Neural cell (in vitro differentiated cells): ENCODE results near the gene MAP7D2. TPM values are rescaled to one million over a fixed set of nuclear protein-coding genes. Genes with fewer than 3 reads are reported as not detected.

Experiments used
- H2AFZ ChIP-seq: fragments of 200-600, 300-800 bp; sonication (generic), shearing (Covaris generic); 2 replicates; pipeline ENCODE4 v1.6.0; 2014; ENCODE audit warnings: low read depth, mild to moderate bottlenecking, antibody characterized with exemption, low read length, moderate library complexity
- H3F3A ChIP-seq: fragments of 200-600 bp; shearing (Covaris generic); 2 replicates; pipeline ENCODE4 v1.6.1; 2016; ENCODE audit warnings: mild to moderate bottlenecking, moderate library complexity, mixed read lengths, antibody characterized with exemption, low read length; ENCODE audit not compliant: insufficient read depth, poor library complexity, severe bottlenecking
- H3K27ac ChIP-seq: fragments of 200-600, 300-800 bp; sonication (generic), shearing (Covaris generic); 2 replicates; pipeline ENCODE4 v1.5.1; 2014; ENCODE audit warnings: mild to moderate bottlenecking, low read length, moderate library complexity
- H3K27me3 ChIP-seq: fragments of 300-800, 200-600 bp; sonication (generic), shearing (Covaris generic); 2 replicates; pipeline ENCODE4 v1.6.0; 2014; ENCODE audit warnings: mild to moderate bottlenecking, low read depth, low read length, moderate library complexity; ENCODE audit not compliant: insufficient read depth
- H3K36me3 ChIP-seq: fragments of 300-800, 200-600 bp; sonication (generic), shearing (Covaris generic); 2 replicates; pipeline ENCODE4 v1.5.1; 2014; ENCODE audit warnings: mild to moderate bottlenecking, antibody characterized with exemption, low read length, moderate library complexity; ENCODE audit not compliant: insufficient read depth
- H3K4me2 ChIP-seq: fragments of 300-800, 200-600 bp; sonication (generic), shearing (Covaris generic); 2 replicates; pipeline ENCODE4 v1.6.0; 2014; ENCODE audit warnings: mild to moderate bottlenecking, low read length
- H3K4me3 ChIP-seq: fragments of 300-800, 200-600 bp; sonication (generic), shearing (Covaris generic); 2 replicates; pipeline ENCODE4 v1.5.1; 2014; ENCODE audit warnings: mild to moderate bottlenecking, low read length, moderate library complexity
- H3K79me2 ChIP-seq: fragments of 200-600 bp; shearing (Covaris generic); replicated peaks from 2 replicates; pipeline ENCODE4 v1.6.0; 2014; ENCODE audit warnings: mild to moderate bottlenecking, low read length, moderate library complexity; ENCODE audit not compliant: insufficient read depth
- H3K9ac ChIP-seq: fragments of 300-800, 200-600 bp; sonication (generic), shearing (Covaris generic); 2 replicates; pipeline ENCODE4 v1.6.1; 2016; ENCODE audit warnings: mild to moderate bottlenecking, low read length, mixed read lengths
- H3K9me2 ChIP-seq: fragments of 200-600 bp; shearing (Covaris generic); 2 replicates; pipeline ENCODE4 v1.6.1; 2016; ENCODE audit warnings: mild to moderate bottlenecking, low read length, mixed read lengths; ENCODE audit not compliant: insufficient read depth
- H3K9me3 ChIP-seq: fragments of 200-600, 300-800 bp; sonication (generic), shearing (Covaris generic); 2 replicates; pipeline ENCODE4 v1.6.1; 2016; ENCODE audit warnings: mild to moderate bottlenecking, mixed run types, low read length, moderate library complexity, mixed read lengths
- H4K20me1 ChIP-seq: fragments of 200-600 bp; shearing (Covaris generic); 2 replicates; pipeline ENCODE4 v1.6.1; 2016; ENCODE audit warnings: mild to moderate bottlenecking, mixed run types; ENCODE audit not compliant: insufficient read depth
- EZH2 ChIP-seq: fragments of 200-600, 300-800 bp; shearing (Covaris generic), sonication (generic); IDR thresholded peaks from 2 replicates; pipeline ENCODE4 v1.6.1; 2014; ENCODE audit warnings: antibody characterized with exemption, low read length, borderline replicate concordance, mild to moderate bottlenecking; ENCODE audit not compliant: insufficient read depth, poor library complexity, severe bottlenecking
- MXI1 ChIP-seq: fragments of 450-650 bp; conservative IDR thresholded peaks from 2 replicates; pipeline ENCODE4 v1.6.1; 2014; ENCODE audit warnings: antibody characterized with exemption, mild to moderate bottlenecking; ENCODE audit not compliant: poor library complexity, severe bottlenecking
- RAD21 ChIP-seq: fragments of 450-650 bp; conservative IDR thresholded peaks from 2 replicates; pipeline ENCODE4 v1.6.1; 2014; ENCODE audit warnings: antibody characterized with exemption, mild to moderate bottlenecking, moderate library complexity
- SMC3 ChIP-seq: fragments of 450-650 bp; conservative IDR thresholded peaks from 2 replicates; pipeline ENCODE4 v1.6.1; 2014; ENCODE audit warnings: antibody characterized with exemption, mild to moderate bottlenecking, moderate library complexity; ENCODE audit not compliant: poor library complexity
- TAF1 ChIP-seq: IDR thresholded peaks from 2 replicates; pipeline ENCODE4 v1.6.1; 2012; ENCODE audit warnings: low read depth
- polyA plus RNA-seq: library from polyadenylated mRNA; depleted of rRNA; stranded (reverse); fragments of >200 nt; gene quantifications from 2 replicates; pipeline ENCODE4 v1.2.3, GENCODE V29; 2014
- TF ChIP-seq, protein P1 (sequence below): fragments of 450-650 bp; IDR thresholded peaks from 2 replicates; pipeline ENCODE4 v1.5.1; 2014; ENCODE audit warnings: antibody characterized with exemption, mild to moderate bottlenecking, moderate library complexity; ENCODE audit not compliant: poor library complexity, severe bottlenecking
- TF ChIP-seq, protein P2 (sequence below): IDR thresholded peaks from 2 replicates; pipeline ENCODE4 v1.6.1; 2012; ENCODE audit warnings: borderline replicate concordance

Gene MAP7D2
- polyA plus RNA-seq, 1 donor from 2014 or later, result 6.4 TPM

DNA sequence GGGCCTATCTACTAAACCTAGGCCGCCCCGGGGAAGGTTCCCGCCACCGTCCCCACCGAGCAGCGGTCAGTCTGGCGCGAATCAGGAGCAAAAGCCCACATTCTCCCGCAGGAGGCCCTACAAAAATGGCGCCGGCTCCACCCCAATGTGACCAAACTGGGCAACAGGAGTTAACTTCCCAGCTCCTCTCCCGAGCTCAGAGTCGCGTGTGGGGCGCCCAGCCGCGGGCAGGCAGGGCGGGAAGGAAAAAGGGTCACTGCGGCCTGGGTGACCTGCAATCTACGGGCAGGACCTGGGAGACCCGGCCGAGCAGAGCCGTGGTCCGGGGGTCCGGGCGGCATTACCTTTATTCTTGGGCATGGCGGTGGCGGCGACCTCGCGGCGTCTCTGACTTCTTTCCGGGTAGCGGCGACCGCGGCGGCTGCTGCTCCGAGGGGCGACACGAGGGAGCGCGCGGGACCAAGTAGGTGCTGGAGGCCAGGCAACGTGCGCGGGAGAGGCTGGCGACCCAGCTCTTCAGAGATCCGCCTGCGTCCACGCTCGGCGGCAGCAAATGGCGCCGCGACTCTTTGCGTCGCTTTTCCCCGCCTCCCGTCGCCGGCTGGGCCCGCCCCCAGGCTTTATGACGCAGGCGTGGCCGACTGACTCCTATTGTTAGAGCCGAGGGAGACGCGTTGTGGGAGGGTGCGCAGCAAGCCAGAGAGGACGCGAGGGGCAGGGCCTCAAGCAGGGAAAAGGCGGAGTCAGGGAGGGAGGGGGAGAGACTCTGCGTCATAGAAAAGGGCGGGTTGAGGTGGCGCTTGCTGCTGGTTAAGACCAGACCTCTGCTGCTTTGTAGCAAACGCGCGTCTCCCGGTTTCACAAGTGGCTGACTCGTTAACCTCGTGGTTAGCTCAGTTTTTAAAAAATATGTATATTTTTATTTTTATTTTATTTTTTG, 24.8 kb upstream of the MAP7D2 start, which contains the start of gene EIF1AX (continued):
- peak; percentile 93 for TF ChIP-seq MXI1

DNA sequence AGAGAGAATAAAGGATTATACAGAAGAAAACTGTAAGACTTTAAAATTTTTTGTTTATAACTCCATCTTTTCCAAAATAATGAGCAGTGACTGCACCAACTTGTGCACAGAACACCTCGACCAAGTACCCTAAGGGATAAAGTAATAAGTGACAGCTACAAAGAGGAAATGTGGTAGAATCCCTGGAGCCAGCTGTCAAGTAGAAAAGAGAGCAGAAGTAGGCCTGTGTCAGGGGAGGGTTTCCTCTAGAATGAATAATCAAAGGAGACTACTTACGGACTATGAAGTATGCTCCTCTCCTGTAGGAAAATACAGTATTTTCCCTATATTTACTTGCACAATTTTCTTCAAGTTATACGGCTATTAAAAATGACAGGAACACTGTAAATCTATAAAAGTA, 23.7 kb upstream of the MAP7D2 start:
- no peaks in the 10 kb centered on the region for H3K9me2 ChIP-seq
- no peaks in the 10 kb centered on the region for H3K27me3 ChIP-seq
- no peaks in the 10 kb centered on the region for H3F3A ChIP-seq
- H3K9ac ChIP-seq, result peak overlapping the region; percentile 76
- H3K4me3 ChIP-seq, result peak overlapping the region; percentile 82
- H3K9me3 ChIP-seq, result no peaks in the 10 kb centered on the region
- no peak for TF ChIP-seq RAD21
- no peak for TF ChIP-seq MXI1
- no peak for TF ChIP-seq EZH2
- peaks cover 29% of the 10 kb centered on the region for H3K79me2 ChIP-seq
- H3K4me2 ChIP-seq, result peak overlapping the region; percentile 59
- peak overlapping the region; percentile 68 for H3K27ac ChIP-seq
- no peaks in the 10 kb centered on the region for H3K36me3 ChIP-seq
- no peak overlapping the region for H2AFZ ChIP-seq
- H4K20me1 ChIP-seq, result no peaks in the 10 kb centered on the region

DNA sequence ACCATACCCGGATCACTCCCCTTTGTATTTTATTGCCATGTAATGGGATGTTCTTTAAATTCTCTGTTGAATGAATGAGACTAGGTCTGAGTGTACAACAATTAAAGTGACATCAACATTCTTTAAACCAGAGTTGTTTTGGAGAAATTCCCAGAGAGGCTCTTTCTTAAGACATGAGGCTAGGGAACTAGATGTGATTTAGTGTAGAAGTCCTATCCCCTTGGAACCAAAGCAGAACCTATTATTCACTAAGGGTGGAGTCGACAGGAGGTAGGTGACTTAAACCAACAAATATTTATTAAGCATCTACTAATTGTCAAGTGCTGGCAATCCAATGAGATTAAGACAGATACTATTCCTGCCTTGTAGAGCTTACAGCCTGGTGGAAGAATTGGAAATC, 23.3 kb upstream of the MAP7D2 start:
- no peaks in the 10 kb centered on the region for H3K27me3 ChIP-seq
- no peaks in the 10 kb centered on the region for H4K20me1 ChIP-seq
- peaks cover 29% of the 10 kb centered on the region for H3K79me2 ChIP-seq
- TF ChIP-seq SMC3, result no peak
- TF ChIP-seq, protein P1, sequence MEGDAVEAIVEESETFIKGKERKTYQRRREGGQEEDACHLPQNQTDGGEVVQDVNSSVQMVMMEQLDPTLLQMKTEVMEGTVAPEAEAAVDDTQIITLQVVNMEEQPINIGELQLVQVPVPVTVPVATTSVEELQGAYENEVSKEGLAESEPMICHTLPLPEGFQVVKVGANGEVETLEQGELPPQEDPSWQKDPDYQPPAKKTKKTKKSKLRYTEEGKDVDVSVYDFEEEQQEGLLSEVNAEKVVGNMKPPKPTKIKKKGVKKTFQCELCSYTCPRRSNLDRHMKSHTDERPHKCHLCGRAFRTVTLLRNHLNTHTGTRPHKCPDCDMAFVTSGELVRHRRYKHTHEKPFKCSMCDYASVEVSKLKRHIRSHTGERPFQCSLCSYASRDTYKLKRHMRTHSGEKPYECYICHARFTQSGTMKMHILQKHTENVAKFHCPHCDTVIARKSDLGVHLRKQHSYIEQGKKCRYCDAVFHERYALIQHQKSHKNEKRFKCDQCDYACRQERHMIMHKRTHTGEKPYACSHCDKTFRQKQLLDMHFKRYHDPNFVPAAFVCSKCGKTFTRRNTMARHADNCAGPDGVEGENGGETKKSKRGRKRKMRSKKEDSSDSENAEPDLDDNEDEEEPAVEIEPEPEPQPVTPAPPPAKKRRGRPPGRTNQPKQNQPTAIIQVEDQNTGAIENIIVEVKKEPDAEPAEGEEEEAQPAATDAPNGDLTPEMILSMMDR, result no peak
- H3K9me2 ChIP-seq, result no peaks in the 10 kb centered on the region
- peak overlapping the region; percentile 59 for H3K4me2 ChIP-seq
- peak overlapping the region; percentile 82 for H3K4me3 ChIP-seq
- peak overlapping the region; percentile 76 for H3K9ac ChIP-seq
- H3K9me3 ChIP-seq, result no peaks in the 10 kb centered on the region
- no peaks in the 10 kb centered on the region for H3K36me3 ChIP-seq
- no peak overlapping the region for H2AFZ ChIP-seq
- no peaks in the 10 kb centered on the region for H3F3A ChIP-seq
- H3K27ac ChIP-seq, result peak overlapping the region; percentile 68

DNA sequence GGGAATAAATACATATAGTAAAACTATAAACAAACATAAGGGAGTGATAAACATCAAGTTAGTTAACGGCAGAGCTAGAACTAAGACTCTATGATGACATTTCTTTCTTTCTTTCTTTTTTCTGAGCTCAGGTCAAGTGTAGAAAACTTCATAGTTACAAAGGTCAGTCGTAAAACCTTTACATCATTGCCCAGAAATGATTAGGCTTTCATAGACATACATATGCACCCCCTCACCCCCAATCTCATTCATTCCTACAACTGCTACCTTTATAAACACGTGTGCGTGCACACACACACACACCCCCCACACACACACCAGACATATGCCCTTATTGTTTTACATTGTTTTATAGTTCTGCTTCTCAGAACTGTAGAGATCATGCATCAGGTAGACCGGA, 19.2 kb upstream of the MAP7D2 start:
- no peak overlapping the region for H3K4me3 ChIP-seq
- H3K9ac ChIP-seq, result no peak overlapping the region
- H3K27ac ChIP-seq, result no peak overlapping the region
- no peaks in the 10 kb centered on the region for H3K36me3 ChIP-seq
- peaks cover 26% of the 10 kb centered on the region for H3K79me2 ChIP-seq
- no peaks in the 10 kb centered on the region for H3F3A ChIP-seq
- H3K9me3 ChIP-seq, result no peaks in the 10 kb centered on the region
- no peaks in the 10 kb centered on the region for H3K9me2 ChIP-seq
- TF ChIP-seq SMC3 (no peak), TAF1 (no peak)
- TF ChIP-seq, protein P2, sequence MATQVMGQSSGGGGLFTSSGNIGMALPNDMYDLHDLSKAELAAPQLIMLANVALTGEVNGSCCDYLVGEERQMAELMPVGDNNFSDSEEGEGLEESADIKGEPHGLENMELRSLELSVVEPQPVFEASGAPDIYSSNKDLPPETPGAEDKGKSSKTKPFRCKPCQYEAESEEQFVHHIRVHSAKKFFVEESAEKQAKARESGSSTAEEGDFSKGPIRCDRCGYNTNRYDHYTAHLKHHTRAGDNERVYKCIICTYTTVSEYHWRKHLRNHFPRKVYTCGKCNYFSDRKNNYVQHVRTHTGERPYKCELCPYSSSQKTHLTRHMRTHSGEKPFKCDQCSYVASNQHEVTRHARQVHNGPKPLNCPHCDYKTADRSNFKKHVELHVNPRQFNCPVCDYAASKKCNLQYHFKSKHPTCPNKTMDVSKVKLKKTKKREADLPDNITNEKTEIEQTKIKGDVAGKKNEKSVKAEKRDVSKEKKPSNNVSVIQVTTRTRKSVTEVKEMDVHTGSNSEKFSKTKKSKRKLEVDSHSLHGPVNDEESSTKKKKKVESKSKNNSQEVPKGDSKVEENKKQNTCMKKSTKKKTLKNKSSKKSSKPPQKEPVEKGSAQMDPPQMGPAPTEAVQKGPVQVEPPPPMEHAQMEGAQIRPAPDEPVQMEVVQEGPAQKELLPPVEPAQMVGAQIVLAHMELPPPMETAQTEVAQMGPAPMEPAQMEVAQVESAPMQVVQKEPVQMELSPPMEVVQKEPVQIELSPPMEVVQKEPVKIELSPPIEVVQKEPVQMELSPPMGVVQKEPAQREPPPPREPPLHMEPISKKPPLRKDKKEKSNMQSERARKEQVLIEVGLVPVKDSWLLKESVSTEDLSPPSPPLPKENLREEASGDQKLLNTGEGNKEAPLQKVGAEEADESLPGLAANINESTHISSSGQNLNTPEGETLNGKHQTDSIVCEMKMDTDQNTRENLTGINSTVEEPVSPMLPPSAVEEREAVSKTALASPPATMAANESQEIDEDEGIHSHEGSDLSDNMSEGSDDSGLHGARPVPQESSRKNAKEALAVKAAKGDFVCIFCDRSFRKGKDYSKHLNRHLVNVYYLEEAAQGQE, result no peak
- H4K20me1 ChIP-seq, result no peaks in the 10 kb centered on the region
- H3K27me3 ChIP-seq, result no peaks in the 10 kb centered on the region
- H2AFZ ChIP-seq, result no peak overlapping the region
- H3K4me2 ChIP-seq, result no peak overlapping the region
